Retinal pigment epithelial cell (primary cell): Measurements from ENCODE around the gene UBAC2.

ENCODE experiments used
- DNase-seq: peaks from one replicate; pipeline ENCODE4 v3.0.0-alpha.2; 2010; ENCODE audit warnings: low read depth
- H3K4me3 ChIP-seq: 2 replicates; pipeline ENCODE4 v1.5.1; 2011; ENCODE audit warnings: mild to moderate bottlenecking, low read length, control low read depth, moderate library complexity
- CTCF ChIP-seq: conservative IDR thresholded peaks from 2 replicates; pipeline ENCODE4 v1.5.1; 2011; ENCODE audit warnings: low read depth, low read length, control low read depth, inconsistent platforms

UBAC2 gene

DNA sequence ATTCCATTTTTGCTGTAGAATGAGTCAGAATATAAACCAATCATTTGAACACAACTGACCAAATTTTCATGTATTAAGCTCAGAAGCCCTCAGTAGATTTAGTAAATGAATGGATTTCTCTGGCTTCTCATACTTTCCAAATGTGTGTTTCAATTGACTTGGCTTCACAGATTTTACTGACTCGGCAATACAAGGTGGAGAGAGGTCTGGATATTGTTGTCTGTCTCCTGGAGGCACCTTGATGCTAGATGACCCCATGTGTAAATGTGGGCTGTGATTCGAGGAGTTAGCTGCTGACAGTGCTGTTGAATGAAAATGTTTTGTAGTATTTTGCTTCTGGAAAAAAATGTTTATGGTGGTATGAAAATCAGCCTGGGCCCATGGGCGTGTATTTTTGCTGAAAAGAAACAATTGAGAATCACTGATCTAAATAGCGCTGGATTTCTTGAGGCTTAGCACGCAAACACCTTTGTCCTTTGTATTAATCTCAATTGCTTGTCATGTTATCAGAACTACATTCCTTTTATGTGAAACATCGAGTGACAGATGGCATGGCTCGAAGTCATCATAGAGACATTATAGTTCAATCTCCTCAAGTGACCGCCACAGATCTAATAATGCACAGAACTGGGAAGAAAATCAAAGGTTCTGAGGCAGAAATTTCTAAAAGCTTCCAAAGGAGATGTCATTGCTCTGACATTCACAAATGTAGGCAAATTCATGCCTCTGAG is 41.2 kb upstream of the UBAC2 start:
- H3K4me3 ChIP-seq, result no peak overlapping the region
- no peak for DNase-seq
- no peak for TF ChIP-seq CTCF

GRCh38 chr13:99160415-99160814 is 40.2 kb upstream of the UBAC2 start:
- TF ChIP-seq CTCF, result no peak
- DNase-seq, result no peak
- H3K4me3 ChIP-seq, result no peak overlapping the region

- no peak for TF ChIP-seq CTCF
- no peak overlapping the region for H3K4me3 ChIP-seq
- no peak for DNase-seq
Measured at GRCh38 chr13:99161512-99161911, 39.1 kb upstream of the UBAC2 start.

GRCh38 chr13:99162567-99163361 is 37.9 kb upstream of the UBAC2 start:
- no peak overlapping the region for H3K4me3 ChIP-seq
- TF ChIP-seq CTCF, result no peak

DNA sequence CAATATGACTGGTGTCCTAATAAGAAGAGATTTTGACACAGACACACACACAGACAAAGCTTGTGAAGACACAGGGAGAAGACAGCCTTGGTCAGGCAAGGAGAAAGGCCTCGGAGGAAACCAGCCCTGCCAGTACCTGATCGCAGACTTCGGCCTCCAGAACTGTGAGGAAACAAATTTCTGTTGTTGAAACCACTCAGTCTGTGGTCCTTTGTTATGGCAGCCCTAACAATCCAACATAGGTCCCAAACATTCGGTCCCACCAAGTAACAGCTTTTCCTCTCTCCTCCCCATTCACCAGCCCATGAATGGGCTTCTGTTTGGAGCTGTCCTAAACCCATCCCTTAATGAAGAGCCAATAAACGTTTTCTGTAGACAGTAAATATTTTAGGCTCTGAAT is 36.4 kb upstream of the UBAC2 start:
- no peak for DNase-seq
- TF ChIP-seq CTCF, result no peak
- no peak overlapping the region for H3K4me3 ChIP-seq

More at GRCh38 chr13:99162567-99163361, 37.9 kb upstream of the UBAC2 start:
- no peak for DNase-seq

- H3K4me3 ChIP-seq, result no peak overlapping the region
- DNase-seq, result no peak
- TF ChIP-seq CTCF, result no peak
Measured at GRCh38 chr13:99165753-99166587, 34.7 kb upstream of the UBAC2 start.
